Stimulated activated CD4-positive, alpha-beta T cell treated with anti-CD3 and anti-CD28 coated beads, TNF-alpha, amount 100 ng/mL, for 1 hour (primary cell): ENCODE results near the gene MTURN.
"Not testable (repeated sequence)": the region's sequence is repeated elsewhere in the genome, so short reads cannot be mapped to it uniquely, and the experiment has no call there.

ENCODE experiments used
- DNase-seq, 3 donors: peaks; one replicate each; pipeline ENCODE4 v3.0.0-alpha.2; 2020; ENCODE audit warnings: low read depth in 3 of 3, low spot score in 1 of 3

Gene MTURN

GRCh38 chr7:30134611-30135300 is at the start of gene MTURN:
Gene MTURN (plus strand): TSS chr7:30134986. CDS start chr7:30135137, 151 bp downstream.
- DNase-seq: peak; percentile 48 to 77 (median 61)

- no peak for DNase-seq
These were observed 48.3 kb upstream of the MTURN start for GRCh38 chr7:30086529-30086928.

- no peak for DNase-seq
These were observed 47.4 kb upstream of the MTURN start for GRCh38 chr7:30087371-30087770.

GRCh38 chr7:30088362-30088761 is 46.4 kb upstream of the MTURN start:
- DNase-seq: no peak

GRCh38 chr7:30090111-30090510 is 44.7 kb upstream of the MTURN start:
- no peak for DNase-seq

GRCh38 chr7:30091491-30091912 is 43.3 kb upstream of the MTURN start:
- no peak for DNase-seq

- DNase-seq: no peak
These were observed 42.8 kb upstream of the MTURN start for GRCh38 chr7:30091987-30092386.

GRCh38 chr7:30093420-30093952 is 41.3 kb upstream of the MTURN start:
- no peak for DNase-seq

- not testable (repeated sequence) for DNase-seq
These were observed 36.2 kb upstream of the MTURN start for GRCh38 chr7:30098599-30098998.

- no peak for DNase-seq
These were observed 32.5 kb upstream of the MTURN start for GRCh38 chr7:30102281-30102680.

- no peak for DNase-seq
These were observed 30.6 kb upstream of the MTURN start for GRCh38 chr7:30104157-30104556.

GRCh38 chr7:30112103-30112713 is 22.6 kb upstream of the MTURN start:
- no peak for DNase-seq

- DNase-seq: no peak
These were observed 21.6 kb upstream of the MTURN start for GRCh38 chr7:30113144-30113543.

- no peak for DNase-seq
These were observed 20.1 kb upstream of the MTURN start for GRCh38 chr7:30114536-30115238.

GRCh38 chr7:30115709-30116297 is 19.0 kb upstream of the MTURN start:
- DNase-seq: no peak

- no peak for DNase-seq
These were observed 18.0 kb upstream of the MTURN start for GRCh38 chr7:30116771-30117170.

GRCh38 chr7:30117896-30118295 is 16.9 kb upstream of the MTURN start:
- DNase-seq: no peak

- DNase-seq: no peak
These were observed 14.8 kb upstream of the MTURN start for GRCh38 chr7:30119890-30120577.

- DNase-seq: no peak
These were observed 813 bp upstream of the MTURN start for GRCh38 chr7:30133736-30134610.
